ENCODE data around the gene PHLPP2.
"Not testable (repeated sequence)": the region's sequence is repeated elsewhere in the genome, so short reads cannot be mapped to it uniquely, and the experiment has no call there.

The PHLPP2 gene

GRCh38 chr16:71625113-71625850 is 99.2 kb downstream of the PHLPP2 start:
- no peak for DNase-seq (ENCODE audit: low read depth)
- no peak for TF ChIP-seq CTCF (IDR thresholded peaks at IDR 0.05; ENCODE audit: low read depth, low read length)
- H3K4me3 ChIP-seq (ENCODE audit: low read depth, low read length), result no peak overlapping the region

DNA sequence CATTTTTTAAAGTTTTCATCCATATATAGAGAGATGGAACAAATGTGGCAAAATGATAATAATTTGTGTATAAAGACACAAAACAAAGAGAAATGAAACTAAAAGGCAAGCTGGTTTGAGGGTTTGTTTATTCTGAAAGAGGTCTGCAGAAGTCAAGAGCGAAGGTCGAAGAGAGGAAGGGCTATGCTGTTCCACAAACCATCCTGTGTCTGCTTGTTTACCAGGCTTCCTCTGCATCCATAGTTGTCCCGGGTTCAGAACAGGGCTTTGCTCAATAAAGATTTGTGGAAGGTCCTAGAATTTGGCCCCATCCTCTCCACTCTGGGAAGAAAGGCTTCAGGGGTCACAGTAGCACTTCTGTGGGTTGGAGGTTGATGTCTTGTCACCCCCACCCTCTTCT is 100.9 kb downstream of the PHLPP2 start:
- H3K4me3 ChIP-seq (ENCODE audit: low read depth, low read length), result no peak overlapping the region
- DNase-seq (ENCODE audit: low read depth), result no peak
- TF ChIP-seq, protein P1, sequence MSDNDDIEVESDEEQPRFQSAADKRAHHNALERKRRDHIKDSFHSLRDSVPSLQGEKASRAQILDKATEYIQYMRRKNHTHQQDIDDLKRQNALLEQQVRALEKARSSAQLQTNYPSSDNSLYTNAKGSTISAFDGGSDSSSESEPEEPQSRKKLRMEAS (IDR thresholded peaks at IDR 0.05; ENCODE audit: low read depth, low read length), result no peak
- TF ChIP-seq MYC (IDR thresholded peaks at IDR 0.05; ENCODE audit: low read depth, low read length), result no peak
- no peak for TF ChIP-seq POLR2A (IDR thresholded peaks at IDR 0.05; ENCODE audit: extremely low read depth, insufficient read length)
- no peak for TF ChIP-seq CTCF (IDR thresholded peaks at IDR 0.05; ENCODE audit: low read depth, low read length)

GRCh38 chr16:71622088-71622487 is 102.4 kb downstream of the PHLPP2 start:
- DNase-seq (ENCODE audit: low read depth), result no peak
- TF ChIP-seq POLR2A (IDR thresholded peaks at IDR 0.05; ENCODE audit: extremely low read depth, insufficient read length) (no peak), MYC (IDR thresholded peaks at IDR 0.05; ENCODE audit: low read depth, low read length) (no peak), CTCF (IDR thresholded peaks at IDR 0.05; ENCODE audit: low read depth, low read length) (no peak)
- TF ChIP-seq, protein P1 (IDR thresholded peaks at IDR 0.05; ENCODE audit: low read depth, low read length), result no peak
- H3K4me3 ChIP-seq (ENCODE audit: low read depth, low read length), result no peak overlapping the region

DNA sequence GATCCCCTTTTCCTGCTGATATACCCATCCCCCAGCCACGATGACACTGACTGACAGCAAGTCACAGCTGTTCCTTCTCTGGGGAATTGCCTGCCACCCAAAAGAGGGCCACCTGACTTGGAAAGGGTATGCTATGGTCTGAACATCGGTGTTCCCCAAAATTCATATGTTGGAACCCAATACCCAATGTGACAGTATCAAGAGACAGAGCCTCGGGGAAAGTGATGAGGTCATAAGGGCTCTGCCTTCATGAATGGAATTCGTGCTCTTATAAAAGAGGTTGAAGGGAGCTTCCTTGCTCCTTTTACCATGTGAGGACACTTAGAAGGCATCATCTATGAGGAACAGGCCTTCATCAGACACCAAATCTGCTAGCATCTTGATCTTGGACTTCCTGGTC is 106.1 kb downstream of the PHLPP2 start:
- TF ChIP-seq CTCF (IDR thresholded peaks at IDR 0.05; ENCODE audit: low read depth, low read length) (no peak), POLR2A (IDR thresholded peaks at IDR 0.05; ENCODE audit: extremely low read depth, insufficient read length) (no peak), MYC (IDR thresholded peaks at IDR 0.05; ENCODE audit: low read depth, low read length) (no peak)
- TF ChIP-seq, protein P1 (IDR thresholded peaks at IDR 0.05; ENCODE audit: low read depth, low read length), result no peak
- H3K4me3 ChIP-seq (ENCODE audit: low read depth, low read length), result no peak overlapping the region
- no peak for DNase-seq (ENCODE audit: low read depth)

DNA sequence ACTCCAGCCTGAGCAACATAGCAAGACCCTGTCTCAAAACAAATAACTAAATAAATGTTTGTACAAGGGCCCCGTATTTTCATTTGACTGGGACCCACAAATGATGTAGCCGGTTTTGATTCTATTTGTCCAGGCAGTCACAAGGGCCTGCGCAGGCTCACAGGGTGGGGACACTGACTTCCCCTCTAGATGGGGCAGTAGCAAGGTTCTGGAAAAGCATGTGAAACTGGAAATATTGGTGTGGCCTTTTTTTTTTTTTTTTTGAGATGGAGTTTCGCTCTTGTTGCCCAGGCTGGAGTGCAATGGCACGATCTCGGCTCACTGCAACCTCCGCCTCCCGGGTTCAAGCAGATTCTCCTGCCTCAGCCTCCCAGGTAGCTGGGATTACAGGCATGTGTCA is 109.5 kb downstream of the PHLPP2 start:
- not testable (repeated sequence) for DNase-seq (ENCODE audit: low read depth); H3K4me3 ChIP-seq (ENCODE audit: low read depth, low read length)

- TF ChIP-seq MYC (IDR thresholded peaks at IDR 0.05; ENCODE audit: low read depth, low read length), result no peak
- TF ChIP-seq CTCF (IDR thresholded peaks at IDR 0.05; ENCODE audit: low read depth, low read length), result peak; percentile 85
- no peak overlapping the region for H3K4me3 ChIP-seq (ENCODE audit: low read depth, low read length)
- DNase-seq (ENCODE audit: low read depth), result peak; percentile 80
Observed at GRCh38 chr16:71610936-71611871, 113.3 kb downstream of the PHLPP2 start.
